SJSA1 (cell line): Measurements from ENCODE around the gene SLC8B1. TPM values are rescaled to one million over a fixed set of nuclear protein-coding genes. Genes with fewer than 3 reads are reported as not detected.

Experiments used
- DNase-seq, 2 experiments: peaks; one replicate each; pipeline ENCODE4 v3.0.0-alpha.2; 2015 to 2020; ENCODE audit warnings: low spot score in 2 of 2, low read depth in 1 of 2
- H3K27ac ChIP-seq: fragments of 250-450 bp; sonication (Bioruptor Pico); 2 replicates; pipeline ENCODE4 v1.5.1; 2020; ENCODE audit warnings: mild to moderate bottlenecking, moderate library complexity
- H3K27me3 ChIP-seq: fragments of 250-450 bp; sonication (Bioruptor Pico); replicated peaks from 2 replicates; pipeline ENCODE4 v1.5.1; 2020; ENCODE audit warnings: mild to moderate bottlenecking, moderate library complexity
- H3K36me3 ChIP-seq: fragments of 250-450 bp; sonication (Bioruptor Pico); 2 replicates; pipeline ENCODE4 v1.5.1; 2020; ENCODE audit warnings: mild to moderate bottlenecking
- H3K4me1 ChIP-seq: fragments of 250-450 bp; sonication (Bioruptor Pico); replicated peaks from 2 replicates; pipeline ENCODE4 v1.6.1; 2021; ENCODE audit warnings: mild to moderate bottlenecking
- H3K4me3 ChIP-seq: fragments of 250-450 bp; sonication (Bioruptor Pico); 2 replicates; pipeline ENCODE4 v1.5.1; 2020; ENCODE audit warnings: mild to moderate bottlenecking
- H3K9me3 ChIP-seq: fragments of 250-450 bp; sonication (Bioruptor Pico); replicated peaks from 2 replicates; pipeline ENCODE4 v1.5.1; 2020; ENCODE audit warnings: mild to moderate bottlenecking
- total RNA-seq: library from RNA; depleted of rRNA; stranded (reverse); fragments of >200 nt; shearing (Covaris generic); gene quantifications from 2 replicates; pipeline ENCODE4 v1.2.3, GENCODE V29; 2014

The SLC8B1 gene
- total RNA-seq, 1 experiment from 2014 or later: 9.4 TPM

GRCh38 chr12:113345318-113345717, 10.4 kb upstream of the SLC8B1 start:
- no peaks in the 10 kb centered on the region for H3K9me3 ChIP-seq
- no peaks in the 10 kb centered on the region for H3K4me1 ChIP-seq
- no peak for DNase-seq
- no peaks in the 10 kb centered on the region for H3K36me3 ChIP-seq
- H3K27ac ChIP-seq: no peak overlapping the region
- no peak overlapping the region for H3K4me3 ChIP-seq
- H3K27me3 ChIP-seq: no peaks in the 10 kb centered on the region

- DNase-seq: no peak
- Histone ChIP-seq H3K9me3 (no peaks in the 10 kb centered on the region), H3K27ac (no peak overlapping the region), H3K36me3 (no peaks in the 10 kb centered on the region), H3K27me3 (no peaks in the 10 kb centered on the region), H3K4me3 (no peak overlapping the region), H3K4me1 (no peaks in the 10 kb centered on the region)
These were observed 6.6 kb upstream of the SLC8B1 start for GRCh38 chr12:113341535-113341934.

- H3K36me3 ChIP-seq: no peaks in the 10 kb centered on the region
- H3K4me3 ChIP-seq: no peak overlapping the region
- H3K27me3 ChIP-seq: no peaks in the 10 kb centered on the region
- no peaks in the 10 kb centered on the region for H3K9me3 ChIP-seq
- H3K4me1 ChIP-seq: no peaks in the 10 kb centered on the region
- no peak for DNase-seq
- H3K27ac ChIP-seq: no peak overlapping the region
These were observed 5.2 kb upstream of the SLC8B1 start for GRCh38 chr12:113340061-113340460.

- no peak for DNase-seq
- H3K36me3 ChIP-seq: no peaks in the 10 kb centered on the region
- H3K27ac ChIP-seq: no peak overlapping the region
- no peak overlapping the region for H3K4me3 ChIP-seq
- no peaks in the 10 kb centered on the region for H3K27me3 ChIP-seq
- H3K9me3 ChIP-seq: no peaks in the 10 kb centered on the region
- H3K4me1 ChIP-seq: peaks cover 2% of the 10 kb centered on the region
These were observed 4.6 kb upstream of the SLC8B1 start for GRCh38 chr12:113339540-113339939.

GRCh38 chr12:113333877-113334785, 778 bp downstream of the SLC8B1 start:
- Histone ChIP-seq H3K4me3 (peak overlapping the region; percentile 67), H3K27me3 (no peaks in the 10 kb centered on the region), H3K4me1 (peaks cover 14% of the 10 kb centered on the region), H3K36me3 (peaks cover 9% of the 10 kb centered on the region; the same call in 1 of the 2 replicates), H3K9me3 (no peaks in the 10 kb centered on the region), H3K27ac (no peak overlapping the region)
- no peak for DNase-seq

- peaks cover 9% of the 10 kb centered on the region; the same call in 1 of the 2 replicates for H3K36me3 ChIP-seq
- peaks cover 14% of the 10 kb centered on the region for H3K4me1 ChIP-seq
- no peak for DNase-seq
- H3K27me3 ChIP-seq: no peaks in the 10 kb centered on the region
- no peak overlapping the region for H3K27ac ChIP-seq
- H3K4me3 ChIP-seq: no peak overlapping the region
- H3K9me3 ChIP-seq: no peaks in the 10 kb centered on the region
These were observed 1.5 kb downstream of the SLC8B1 start for GRCh38 chr12:113333418-113333750.

GRCh38 chr12:113332688-113333417, 2.1 kb downstream of the SLC8B1 start:
- Histone ChIP-seq H3K27me3 (no peaks in the 10 kb centered on the region), H3K4me3 (no peak overlapping the region), H3K36me3 (peaks cover 9% of the 10 kb centered on the region; the same call in 1 of the 2 replicates), H3K27ac (no peak overlapping the region), H3K4me1 (peaks cover 14% of the 10 kb centered on the region), H3K9me3 (no peaks in the 10 kb centered on the region)
- DNase-seq: no peak

- Histone ChIP-seq H3K27ac (no peak overlapping the region), H3K4me1 (peaks cover 14% of the 10 kb centered on the region), H3K27me3 (no peaks in the 10 kb centered on the region), H3K36me3 (peaks cover 9% of the 10 kb centered on the region; the same call in 1 of the 2 replicates), H3K9me3 (no peaks in the 10 kb centered on the region), H3K4me3 (no peak overlapping the region)
- DNase-seq: no peak
These were observed 4.4 kb downstream of the SLC8B1 start for GRCh38 chr12:113330505-113330904.

- H3K9me3 ChIP-seq: no peaks in the 10 kb centered on the region
- no peak overlapping the region for H3K4me3 ChIP-seq
- DNase-seq: no peak
- peaks cover 9% of the 10 kb centered on the region; the same call in 1 of the 2 replicates for H3K36me3 ChIP-seq
- no peaks in the 10 kb centered on the region for H3K27me3 ChIP-seq
- no peak overlapping the region for H3K27ac ChIP-seq
- peaks cover 14% of the 10 kb centered on the region for H3K4me1 ChIP-seq
These were observed 5.0 kb downstream of the SLC8B1 start for GRCh38 chr12:113329791-113330417.

- no peak overlapping the region for H3K27ac ChIP-seq
- no peaks in the 10 kb centered on the region for H3K27me3 ChIP-seq
- no peak for DNase-seq
- peaks cover 9% of the 10 kb centered on the region for H3K4me1 ChIP-seq
- H3K36me3 ChIP-seq: peaks cover 9% of the 10 kb centered on the region; the same call in 1 of the 2 replicates
- H3K4me3 ChIP-seq: no peak overlapping the region
- no peaks in the 10 kb centered on the region for H3K9me3 ChIP-seq
These were observed 5.7 kb downstream of the SLC8B1 start for GRCh38 chr12:113329022-113329790.

GRCh38 chr12:113328368-113328889, 6.5 kb downstream of the SLC8B1 start:
- no peak for DNase-seq
- peaks cover 9% of the 10 kb centered on the region; the same call in 1 of the 2 replicates for H3K36me3 ChIP-seq
- H3K4me1 ChIP-seq: 0 out of 2 replicates have a peak, but pooled peaks cover 3% of the 10 kb centered on the region
- no peaks in the 10 kb centered on the region for H3K9me3 ChIP-seq
- no peak overlapping the region for H3K27ac ChIP-seq
- no peak overlapping the region for H3K4me3 ChIP-seq
- no peaks in the 10 kb centered on the region for H3K27me3 ChIP-seq

- no peaks in the 10 kb centered on the region for H3K27me3 ChIP-seq
These were observed 8.0 kb downstream of the SLC8B1 start for GRCh38 chr12:113326775-113327395.

More at GRCh38 chr12:113326775-113327395, 8.0 kb downstream of the SLC8B1 start:
- no peak for DNase-seq
- no peaks in the 10 kb centered on the region for H3K9me3 ChIP-seq
- H3K27ac ChIP-seq: no peak overlapping the region
- peaks cover 5% of the 10 kb centered on the region; the same call in 1 of the 2 replicates for H3K36me3 ChIP-seq
- H3K4me3 ChIP-seq: no peak overlapping the region
- peaks cover 3% of the 10 kb centered on the region; the same call in 1 of the 2 replicates for H3K4me1 ChIP-seq
